Body of pancreas (tissue), 4 donors: Measurements from ENCODE around the gene KBTBD3. TPM values are rescaled to one million over a fixed set of nuclear protein-coding genes. Genes with fewer than 3 reads are reported as not detected.

Experiments used
- ATAC-seq: fragments of 150-250 bp; one replicate; pipeline ENCODE4 v1.9.1; 2016
- DNase-seq, 4 donors: peaks; one replicate each; pipeline ENCODE4 v3.0.0-alpha.2; 2019
- H3K27ac ChIP-seq, 4 donors: fragments of 200-600 bp; sonication (generic); 1 replicate in 3 of 4; 2 replicates in 1 of 4; pipeline versions ENCODE4 v1.5.1 to v1.6.1; 2016 to 2019; ENCODE audit warnings: mild to moderate bottlenecking in 1 of 4, mixed read lengths in 1 of 4, moderate library complexity in 1 of 4
- H3K27me3 ChIP-seq, 2 donors: fragments of 200-600 bp; sonication (generic); one replicate each; pipeline ENCODE4 v1.6.0; 2016; ENCODE audit warnings: mild to moderate bottlenecking in 1 of 2
- H3K36me3 ChIP-seq, 2 donors: fragments of 200-600 bp; sonication (generic); replicated peaks in 1 of 2; 2 replicates each; pipeline ENCODE4 v1.5.1; 2016; ENCODE audit warnings: low read depth in 2 of 2; ENCODE audit not compliant: insufficient read depth in 1 of 2
- H3K4me1 ChIP-seq: fragments of 200-600 bp; sonication (generic); one replicate; pipeline ENCODE4 v1.6.0; 2016
- H3K4me3 ChIP-seq, 2 donors: fragments of 200-600 bp; sonication (generic); 1 replicate in 1 of 2; 2 replicates in 1 of 2; pipeline ENCODE4 v1.5.1; 2016 to 2019
- H3K9me3 ChIP-seq, 3 donors: fragments of 200-600 bp; sonication (generic); 1 replicate in 2 of 3; 2 replicates in 1 of 3; pipeline ENCODE4 v1.5.1; 2016
- CTCF ChIP-seq, 7 experiments: fragments of 450-650 bp in 4 of 7; fragments of 200-600 bp in 3 of 7; sonication (generic) in 3 of 7; IDR thresholded peaks; one replicate each; pipeline ENCODE4 v1.5.1; 2016 to 2019; ENCODE audit warnings: antibody characterized with exemption in 7 of 7
- POLR2A ChIP-seq, 3 donors: fragments of 450-650 bp; IDR thresholded peaks; one replicate each; pipeline ENCODE4 v1.6.1; 2016; ENCODE audit warnings: antibody characterized with exemption in 3 of 3, mild to moderate bottlenecking in 2 of 3
- WGBS, 2 donors: methylation state at CpG; one replicate each; pipeline ENCODE4 v1.1.5; 2017; 5-methylcytosine and 5-hydroxymethylcytosine counted together
- intact Hi-C: fragments of 100-400 bp; cut with DNase I; formaldehyde crosslinking; loops from one replicate; pipeline ENCODE4 v1.15.1; 2023
- total RNA-seq, 2 donors: library from RNA; depleted of rRNA; stranded (reverse); fragments of >200 nt; gene quantifications; one replicate each; pipeline ENCODE4 v1.1.0, GENCODE V29; 2016

KBTBD3 gene
- total RNA-seq, 2 donors from 2014 or later: 2.0 to 5.7 TPM

- H3K4me3 ChIP-seq: peak within 1 kb of the TSS; percentile 66 to 71
- peak in 2 of 3 donors; percentile 38 to 46 for TF ChIP-seq POLR2A (IDR thresholded peaks at IDR 0.05)
- TF ChIP-seq CTCF (IDR thresholded peaks at IDR 0.05): no peak
- H3K9me3 ChIP-seq: no peaks in the 10 kb centered on the region
- peak within 1 kb of the TSS; percentile 96 to 99 (median 98) for H3K27ac ChIP-seq
- peaks cover 41% of the 10 kb centered on the region for H3K4me1 ChIP-seq
- intact Hi-C loops: no loop called here
- ATAC-seq: peak; percentile 17
- peak; percentile 43 to 58 (median 48) for DNase-seq
- no peaks in the 10 kb centered on the region for H3K27me3 ChIP-seq
- WGBS, 2 donors: 0 to 1% methylated on average over 16 to 55 of the region's 55 CpGs
- peaks cover 0 to 3% of the 10 kb centered on the region in 2 donors for H3K36me3 ChIP-seq
Measured at GRCh38 chr11:106077609-106078455, 685 bp upstream of the KBTBD3 start, which contains the start of gene AASDHPPT. Gene AASDHPPT, plus strand, starts transcription at chr11:106077662. Its CDS starts 49 bp downstream, at chr11:106077711.

- Histone ChIP-seq H3K4me3 (peak overlapping the region; percentile 21 to 36), H3K4me1 (peaks cover 33% of the 10 kb centered on the region), H3K36me3 (peaks cover 0 to 3% of the 10 kb centered on the region in 2 donors), H3K27ac (peak overlapping the region; percentile 96 to 99 (median 98)), H3K27me3 (no peaks in the 10 kb centered on the region), H3K9me3 (no peaks in the 10 kb centered on the region)
- peak; percentile 14 to 37 (median 22) for DNase-seq
- WGBS, 2 donors: 3 to 5% methylated on average over 19 of the region's 19 CpGs
- TF ChIP-seq POLR2A (IDR thresholded peaks at IDR 0.05) (no peak), CTCF (IDR thresholded peaks at IDR 0.05) (no peak)
- intact Hi-C loops: no loop called here
- no peak for ATAC-seq
Measured at GRCh38 chr11:106076171-106076918, 802 bp downstream of the KBTBD3 start.

- Histone ChIP-seq H3K27me3 (no peaks in the 10 kb centered on the region), H3K4me3 (no peak overlapping the region), H3K27ac (no peak overlapping the region), H3K4me1 (peaks cover 7% of the 10 kb centered on the region), H3K36me3 (no peaks in the 10 kb centered on the region), H3K9me3 (no peaks in the 10 kb centered on the region)
- WGBS, 2 donors: 51 to 65% methylated on average over 1 of the region's 1 CpG
- DNase-seq (no peak), ATAC-seq (no peak)
- TF ChIP-seq CTCF (IDR thresholded peaks at IDR 0.05) (no peak), POLR2A (IDR thresholded peaks at IDR 0.05) (no peak)
- intact Hi-C loops: no loop called here
Measured at GRCh38 chr11:106072804-106073203, 4.3 kb downstream of the KBTBD3 start.

GRCh38 chr11:106070606-106071005 is 6.5 kb downstream of the KBTBD3 start:
- Histone ChIP-seq H3K36me3 (no peaks in the 10 kb centered on the region), H3K27ac (no peak overlapping the region), H3K9me3 (no peaks in the 10 kb centered on the region), H3K27me3 (no peaks in the 10 kb centered on the region), H3K4me1 (peaks cover 5% of the 10 kb centered on the region), H3K4me3 (no peak overlapping the region)
- ATAC-seq (no peak), DNase-seq (no peak)
- intact Hi-C loops: no loop called here
- no peak for TF ChIP-seq CTCF (IDR thresholded peaks at IDR 0.05)
- 86 to 97% methylated on average over 3 of the region's 3 CpGs for WGBS, 2 donors
